Myocyte (in vitro differentiated cells): ENCODE data around the gene PCDHA8. TPM values are rescaled to one million over a fixed set of nuclear protein-coding genes. Genes with fewer than 3 reads are reported as not detected.
"Not testable (repeated sequence)": the region's sequence is repeated elsewhere in the genome, so short reads cannot be mapped to it uniquely, and the experiment has no call there.

ENCODE experiments used
- DNase-seq: peaks from one replicate; pipeline ENCODE4 v3.0.0-alpha.2; 2012; ENCODE audit warnings: low read depth
- total RNA-seq: library from RNA; depleted of rRNA; stranded (reverse); fragments of >200 nt; gene quantifications from 2 replicates; pipeline ENCODE4 v1.2.3, GENCODE V29; 2014

Gene PCDHA8
- total RNA-seq, 1 donor from 2014 or later = not detected

DNA sequence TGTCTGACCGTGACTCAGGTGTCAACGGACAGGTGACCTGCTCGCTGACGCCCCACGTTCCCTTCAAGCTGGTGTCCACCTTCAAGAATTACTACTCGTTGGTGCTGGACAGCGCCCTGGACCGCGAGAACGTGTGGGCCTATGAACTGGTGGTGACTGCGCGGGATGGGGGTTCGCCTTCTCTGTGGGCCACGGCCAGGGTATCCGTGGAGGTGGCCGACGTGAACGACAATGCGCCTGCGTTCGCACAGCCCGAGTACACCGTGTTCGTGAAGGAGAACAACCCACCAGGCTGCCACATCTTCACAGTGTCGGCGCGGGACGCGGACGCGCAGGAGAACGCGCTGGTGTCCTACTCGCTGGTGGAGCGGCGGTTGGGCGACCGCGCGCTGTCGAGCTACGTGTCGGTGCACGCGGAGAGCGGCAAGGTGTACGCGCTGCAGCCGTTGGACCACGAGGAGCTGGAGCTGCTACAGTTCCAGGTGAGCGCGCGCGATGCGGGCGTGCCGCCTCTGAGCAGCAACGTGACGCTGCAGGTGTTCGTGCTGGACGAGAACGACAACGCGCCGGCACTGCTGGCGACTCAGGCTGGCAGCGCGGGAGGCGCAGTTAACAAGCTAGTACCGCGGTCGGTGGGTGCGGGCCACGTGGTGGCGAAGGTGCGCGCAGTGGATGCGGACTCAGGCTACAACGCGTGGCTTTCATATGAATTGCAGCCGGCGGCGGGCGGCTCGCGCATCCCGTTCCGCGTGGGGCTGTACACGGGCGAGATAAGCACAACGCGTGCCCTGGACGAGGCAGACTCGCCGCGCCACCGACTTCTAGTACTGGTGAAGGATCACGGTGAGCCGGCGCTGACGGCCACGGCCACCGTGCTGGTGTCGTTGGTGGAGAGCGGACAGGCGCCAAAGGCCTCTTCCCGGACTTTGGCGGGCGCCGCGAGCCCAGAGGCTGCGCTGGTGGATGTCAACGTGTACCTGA, 29.5 kb downstream of the PCDHA8 start:
- DNase-seq = no peak

DNA sequence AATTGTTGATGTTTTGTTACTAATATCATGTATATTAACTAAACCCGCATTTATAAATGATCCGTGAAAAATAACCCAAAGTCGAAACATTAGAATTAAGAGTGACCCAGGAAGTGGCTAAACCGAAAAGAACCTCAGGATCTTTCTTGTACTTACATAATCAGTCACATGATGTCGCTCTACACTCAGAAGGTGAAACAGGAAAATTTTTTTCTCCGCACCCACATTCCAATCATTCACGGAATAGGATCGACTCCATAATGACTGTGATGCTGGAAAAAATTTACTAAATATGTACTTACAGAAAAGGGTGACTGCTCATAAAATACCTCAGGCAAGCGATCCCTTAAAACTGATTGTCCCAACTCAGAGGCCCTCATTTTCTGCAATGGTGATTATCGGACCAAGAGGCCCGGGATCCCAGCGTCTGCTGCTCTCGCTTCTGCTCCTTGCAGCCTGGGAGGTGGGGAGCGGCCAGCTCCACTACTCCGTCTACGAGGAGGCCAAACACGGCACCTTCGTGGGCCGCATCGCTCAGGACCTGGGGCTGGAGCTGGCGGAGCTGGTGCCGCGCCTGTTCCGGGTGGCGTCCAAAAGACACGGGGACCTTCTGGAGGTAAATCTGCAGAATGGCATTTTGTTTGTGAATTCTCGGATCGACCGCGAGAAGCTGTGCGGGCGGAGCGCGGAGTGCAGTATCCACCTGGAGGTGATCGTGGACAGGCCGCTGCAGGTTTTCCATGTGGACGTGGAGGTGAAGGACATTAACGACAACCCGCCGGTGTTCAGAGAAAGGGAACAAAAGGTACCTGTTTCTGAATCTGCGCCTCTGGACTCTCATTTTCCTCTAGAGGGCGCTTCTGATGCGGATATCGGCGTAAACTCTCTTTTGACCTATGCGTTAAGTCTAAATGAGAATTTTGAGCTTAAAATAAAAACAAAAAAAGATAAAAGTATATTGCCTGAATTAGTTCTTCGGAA, 34.4 kb downstream of the PCDHA8 start, which contains the start of gene PCDHA12:
Gene PCDHA12 (plus strand): TSS at position 224 of the 981 bp plus-strand sequence. CDS start 165 bp downstream, at position 389.
- no peak for DNase-seq

DNA sequence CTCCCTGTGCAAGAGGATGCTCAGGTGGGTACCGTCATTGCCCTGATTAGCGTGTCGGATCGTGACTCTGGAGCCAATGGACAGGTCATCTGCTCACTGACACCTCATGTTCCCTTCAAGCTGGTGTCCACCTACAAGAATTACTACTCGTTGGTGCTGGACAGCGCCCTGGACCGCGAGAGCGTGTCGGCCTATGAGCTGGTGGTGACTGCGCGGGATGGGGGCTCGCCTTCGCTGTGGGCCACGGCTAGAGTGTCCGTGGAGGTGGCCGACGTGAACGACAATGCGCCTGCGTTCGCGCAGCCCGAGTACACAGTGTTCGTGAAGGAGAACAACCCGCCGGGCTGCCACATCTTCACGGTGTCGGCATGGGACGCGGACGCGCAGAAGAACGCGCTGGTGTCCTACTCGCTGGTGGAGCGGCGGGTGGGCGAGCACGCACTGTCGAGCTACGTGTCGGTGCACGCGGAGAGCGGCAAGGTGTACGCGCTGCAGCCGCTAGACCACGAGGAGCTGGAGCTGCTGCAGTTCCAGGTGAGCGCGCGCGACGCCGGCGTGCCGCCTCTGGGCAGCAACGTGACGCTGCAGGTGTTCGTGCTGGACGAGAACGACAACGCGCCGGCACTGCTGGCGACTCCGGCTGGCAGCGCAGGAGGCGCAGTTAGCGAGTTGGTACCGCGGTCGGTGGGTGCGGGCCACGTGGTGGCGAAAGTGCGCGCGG, 35.7 kb downstream of the PCDHA8 start:
- not testable (repeated sequence) for DNase-seq

- no peak for DNase-seq
Observed at GRCh38 chr5:140877262-140877581, 36.2 kb downstream of the PCDHA8 start.

DNA sequence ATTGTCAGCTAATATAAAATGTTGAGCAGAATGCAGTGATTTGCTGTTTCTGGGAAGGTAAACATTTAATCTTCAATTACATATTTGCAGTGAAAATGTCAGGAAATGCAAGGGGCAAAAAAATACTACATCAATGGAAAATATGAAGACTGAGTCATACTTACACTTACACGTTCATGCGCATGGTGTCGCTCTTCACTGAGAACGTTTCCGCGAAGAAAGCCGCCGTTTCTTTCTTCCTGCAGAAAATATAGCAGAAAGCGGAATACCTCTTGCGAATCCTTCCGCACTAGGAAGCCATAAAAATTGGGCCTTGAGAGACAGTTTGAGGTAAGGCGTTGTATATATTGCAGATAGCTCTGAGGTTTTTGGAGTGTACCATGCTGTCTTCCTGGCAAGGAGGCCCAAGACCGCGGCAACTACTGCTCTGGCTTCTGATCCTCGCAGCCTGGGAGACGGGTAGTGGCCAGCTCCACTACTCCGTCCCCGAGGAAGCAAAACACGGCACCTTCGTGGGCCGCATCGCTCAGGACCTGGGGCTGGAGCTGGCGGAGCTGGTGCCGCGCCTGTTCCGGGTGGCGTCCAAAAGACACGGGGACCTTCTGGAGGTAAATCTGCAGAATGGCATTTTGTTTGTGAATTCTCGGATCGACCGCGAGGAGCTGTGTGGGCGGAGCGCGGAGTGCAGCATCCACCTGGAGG, 41.1 kb downstream of the PCDHA8 start, which contains the start of gene PCDHA13:
Gene PCDHA13 (plus strand): TSS at position 236 of the 702 bp plus-strand sequence. CDS start 145 bp downstream, at position 381.
- no peak for DNase-seq

GRCh38 chr5:140882591-140882899, 41.6 kb downstream of the PCDHA8 start:
- DNase-seq = peak; percentile 0

- no peak for DNase-seq
Observed at GRCh38 chr5:140883373-140883772, 42.4 kb downstream of the PCDHA8 start.

GRCh38 chr5:140883927-140884697, 43.1 kb downstream of the PCDHA8 start:
- no peak for DNase-seq

Other genes starting within 250 kb of the PCDHA8 start
- 0.21 and 0.64 TPM in 2 replicates for gene CD14, start 208.0 kb upstream of the PCDHA8 start, total RNA-seq
- gene TMCO6, start 201.7 kb upstream of the PCDHA8 start, total RNA-seq = 5.3 and 8.1 TPM in 2 replicates
- gene NDUFA2, start 193.6 kb upstream of the PCDHA8 start, total RNA-seq = 46.7 and 51.4 TPM in 2 replicates
- gene IK, start 193.4 kb upstream of the PCDHA8 start, total RNA-seq = 105 and 121 TPM in 2 replicates
- gene WDR55, start 176.3 kb upstream of the PCDHA8 start, total RNA-seq = 20.5 and 20.6 TPM in 2 replicates
- 0.52 and 1.0 TPM in 2 replicates for gene DND1, start 167.6 kb upstream of the PCDHA8 start, total RNA-seq
- gene HARS1, start 149.8 kb upstream of the PCDHA8 start, total RNA-seq = 49.4 and 52.5 TPM in 2 replicates
- 24.4 and 30.9 TPM in 2 replicates for gene HARS2, start 149.7 kb upstream of the PCDHA8 start, total RNA-seq
- 46.7 and 61.3 TPM in 2 replicates for gene ZMAT2, start 140.7 kb upstream of the PCDHA8 start, total RNA-seq
- 0.10 TPM in 1 of 2 replicates, not detected in the other for gene PCDHA1, start 55.0 kb upstream of the PCDHA8 start, total RNA-seq
- gene PCDHA2, start 46.3 kb upstream of the PCDHA8 start, total RNA-seq = 0.36 TPM in 1 of 2 replicates, not detected in the other
- 0.16 TPM in 2 replicates for gene PCDHA3, start 40.1 kb upstream of the PCDHA8 start, total RNA-seq
- 1.2 and 1.4 TPM in 2 replicates for gene PCDHA4, start 34.1 kb upstream of the PCDHA8 start, total RNA-seq
- gene PCDHA5, start 19.6 kb upstream of the PCDHA8 start, total RNA-seq = 0.03 and 0.05 TPM in 2 replicates
- gene PCDHA6, start 13.2 kb upstream of the PCDHA8 start, total RNA-seq = 0.11 TPM in 1 of 2 replicates, not detected in the other
- 0.36 and 0.48 TPM in 2 replicates for gene PCDHA7, start 6.9 kb upstream of the PCDHA8 start, total RNA-seq
- under 0.01 and 0.03 TPM in 2 replicates for gene PCDHA9, start 7.2 kb downstream of the PCDHA8 start, total RNA-seq
- 0.03 and 0.05 TPM in 2 replicates for gene PCDHA10, start 14.7 kb downstream of the PCDHA8 start, total RNA-seq
- 0.13 and 0.26 TPM in 2 replicates for gene PCDHA11, start 27.8 kb downstream of the PCDHA8 start, total RNA-seq
- gene PCDHA12, start 34.1 kb downstream of the PCDHA8 start, total RNA-seq = 0.03 and 0.16 TPM in 2 replicates
- 0.05 TPM in 1 of 2 replicates, not detected in the other for gene PCDHA13, start 40.9 kb downstream of the PCDHA8 start, total RNA-seq
- gene PCDHAC1, start 85.1 kb downstream of the PCDHA8 start, total RNA-seq = 0.05 and 0.10 TPM in 2 replicates
- 0.05 and 0.10 TPM in 2 replicates for gene PCDHAC2, start 125.3 kb downstream of the PCDHA8 start, total RNA-seq
- gene PCDHB1, start 210.2 kb downstream of the PCDHA8 start, total RNA-seq = not detected in 2 replicates